Adrenal gland (tissue), 5 donors: ENCODE results near the gene B3GALT6.

Experiments used
- POLR2A ChIP-seq, 2 donors: fragments of 450-650 bp; IDR thresholded peaks; one replicate each; pipeline ENCODE4 v1.6.1; 2017; ENCODE audit warnings: antibody characterized with exemption in 2 of 2, mild to moderate bottlenecking in 2 of 2, moderate library complexity in 1 of 2
- TF ChIP-seq, protein P1 (sequence below), 6 experiments: fragments of 450-650 bp in 4 of 6; fragments of 200-600 bp in 2 of 6; sonication (generic) in 1 of 6; IDR thresholded peaks; 1 replicate in 5 of 6; 2 replicates in 1 of 6; pipeline versions ENCODE4 v1.5.1 to v1.8.0; 2016 to 2021; ENCODE audit warnings: antibody characterized with exemption in 6 of 6, mild to moderate bottlenecking in 2 of 6, moderate library complexity in 1 of 6
- donor health status: DM: no; HTN: no; CAD: no.

- TF ChIP-seq, protein P1, sequence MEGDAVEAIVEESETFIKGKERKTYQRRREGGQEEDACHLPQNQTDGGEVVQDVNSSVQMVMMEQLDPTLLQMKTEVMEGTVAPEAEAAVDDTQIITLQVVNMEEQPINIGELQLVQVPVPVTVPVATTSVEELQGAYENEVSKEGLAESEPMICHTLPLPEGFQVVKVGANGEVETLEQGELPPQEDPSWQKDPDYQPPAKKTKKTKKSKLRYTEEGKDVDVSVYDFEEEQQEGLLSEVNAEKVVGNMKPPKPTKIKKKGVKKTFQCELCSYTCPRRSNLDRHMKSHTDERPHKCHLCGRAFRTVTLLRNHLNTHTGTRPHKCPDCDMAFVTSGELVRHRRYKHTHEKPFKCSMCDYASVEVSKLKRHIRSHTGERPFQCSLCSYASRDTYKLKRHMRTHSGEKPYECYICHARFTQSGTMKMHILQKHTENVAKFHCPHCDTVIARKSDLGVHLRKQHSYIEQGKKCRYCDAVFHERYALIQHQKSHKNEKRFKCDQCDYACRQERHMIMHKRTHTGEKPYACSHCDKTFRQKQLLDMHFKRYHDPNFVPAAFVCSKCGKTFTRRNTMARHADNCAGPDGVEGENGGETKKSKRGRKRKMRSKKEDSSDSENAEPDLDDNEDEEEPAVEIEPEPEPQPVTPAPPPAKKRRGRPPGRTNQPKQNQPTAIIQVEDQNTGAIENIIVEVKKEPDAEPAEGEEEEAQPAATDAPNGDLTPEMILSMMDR (IDR thresholded peaks at IDR 0.05) = no peak
- no peak for TF ChIP-seq POLR2A (IDR thresholded peaks at IDR 0.05)
These were observed 46.8 kb upstream of the B3GALT6 start for GRCh38 chr1:1185101-1185765.
